GM23248 (cell line): ENCODE data around the gene GSAP. TPM values are rescaled to one million over a fixed set of nuclear protein-coding genes. Genes with fewer than 3 reads are reported as not detected.

Experiments
- DNase-seq: peaks from one replicate; pipeline ENCODE4 v3.0.0-alpha.2; 2015
- H2AFZ ChIP-seq: fragments of 200-600 bp; sonication (generic); 2 replicates; pipeline ENCODE4 v1.6.1; 2016; ENCODE audit warnings: antibody characterized with exemption
- H3F3A ChIP-seq: fragments of 200-600 bp; sonication (generic); 2 replicates; pipeline ENCODE4 v1.6.1; 2016; ENCODE audit warnings: mild to moderate bottlenecking, antibody characterized with exemption, mixed run types; ENCODE audit not compliant: insufficient read depth
- H3K27ac ChIP-seq: fragments of 200-600 bp; sonication (generic); 2 replicates; pipeline ENCODE4 v1.5.1; 2016; ENCODE audit warnings: mild to moderate bottlenecking
- H3K27me3 ChIP-seq: fragments of 200-600 bp; sonication (generic); replicated peaks from 2 replicates; pipeline ENCODE4 v1.6.1; 2016; ENCODE audit warnings: mild to moderate bottlenecking; ENCODE audit not compliant: insufficient read depth
- H3K36me3 ChIP-seq: fragments of 200-600 bp; sonication (generic); 2 replicates; pipeline ENCODE4 v1.6.1; 2016; ENCODE audit warnings: low read depth, mild to moderate bottlenecking
- H3K4me1 ChIP-seq: fragments of 200-600 bp; sonication (generic); 2 replicates; pipeline ENCODE4 v1.6.1; 2016; ENCODE audit warnings: mild to moderate bottlenecking; ENCODE audit not compliant: insufficient read depth
- H3K4me2 ChIP-seq: fragments of 200-600 bp; sonication (generic); one replicate; pipeline ENCODE4 v1.6.1; 2016; ENCODE audit warnings: mild to moderate bottlenecking; ENCODE audit not compliant: unreplicated experiment
- H3K4me3 ChIP-seq: fragments of 200-600 bp; sonication (generic); 2 replicates; pipeline ENCODE4 v1.5.1; 2016; ENCODE audit warnings: mild to moderate bottlenecking
- H3K79me2 ChIP-seq: fragments of 200-600 bp; sonication (generic); 2 replicates; pipeline ENCODE4 v1.6.1; 2016; ENCODE audit warnings: mild to moderate bottlenecking; ENCODE audit not compliant: insufficient read depth
- H3K9ac ChIP-seq: fragments of 200-600 bp; sonication (generic); 2 replicates; pipeline ENCODE4 v1.6.1; 2016; ENCODE audit warnings: mild to moderate bottlenecking
- H3K9me2 ChIP-seq: fragments of 200-600 bp; sonication (generic); 2 replicates; pipeline ENCODE4 v1.6.1; 2016; ENCODE audit warnings: mixed run types, mild to moderate bottlenecking, moderate library complexity; ENCODE audit not compliant: insufficient read depth
- H3K9me3 ChIP-seq: fragments of 200-600 bp; sonication (generic); one replicate; pipeline ENCODE4 v1.6.1; 2017; ENCODE audit warnings: low read depth
- H4K20me1 ChIP-seq: fragments of 200-600 bp; sonication (generic); 2 replicates; pipeline ENCODE4 v1.6.0; 2016; ENCODE audit not compliant: insufficient read depth
- EZH2 ChIP-seq: fragments of 200-600 bp; sonication (generic); IDR thresholded peaks from 2 replicates; pipeline ENCODE4 v1.6.1; 2018; ENCODE audit warnings: antibody characterized with exemption, mild to moderate bottlenecking; ENCODE audit not compliant: insufficient read depth, poor library complexity, severe bottlenecking
- EZH2phosphoT487 ChIP-seq: fragments of 200-600 bp; sonication (generic); IDR thresholded peaks from 2 replicates; pipeline ENCODE4 v1.6.1; 2018; ENCODE audit warnings: antibody characterized with exemption, moderate library complexity, mild to moderate bottlenecking, low read depth; ENCODE audit not compliant: insufficient read depth
- WGBS, 2 experiments: methylation state at CpG; one replicate each; pipeline ENCODE4 v1.1.6; 2015 to 2017; ENCODE audit warnings: low lambda C conversion rate in 2 of 2, low coverage in 1 of 2; ENCODE audit errors: missing lambda C conversion rate in 2 of 2; 5-methylcytosine and 5-hydroxymethylcytosine counted together
- in situ Hi-C: fragments of 300-500 bp; cut with MboI; formaldehyde crosslinking; loops from 2 replicates; pipeline ENCODE4 v1.15.0; 2020
- polyA plus RNA-seq: library from polyadenylated mRNA; unstranded; fragments of >200 nt; fragmentation: Nextera tagmentation; extraction: Ambion mirVana; gene quantifications from 2 replicates; pipeline ENCODE4 v1.2.1, GENCODE V29; 2016
- total RNA-seq: library from RNA; depleted of rRNA; stranded (reverse); fragments of >200 nt; shearing (Covaris generic); gene quantifications from 2 replicates; pipeline ENCODE4 v1.2.3, GENCODE V29; 2014

GSAP gene
- total and polyA plus RNA-seq, 2 experiments from 2014 or later = 4.2 to 4.3 TPM

GRCh38 chr7:77315182-77315591 is 101.0 kb downstream of the GSAP start:
- Histone ChIP-seq H3F3A (peaks cover 4% of the 10 kb centered on the region; the same call in 1 of the 2 replicates), H3K4me2 (no peak overlapping the region), H3K4me3 (no peak overlapping the region), H3K4me1 (peaks cover 11% of the 10 kb centered on the region; the same call in 1 of the 2 replicates), H3K27me3 (no peaks in the 10 kb centered on the region), H2AFZ (no peak overlapping the region), H3K79me2 (no peaks in the 10 kb centered on the region), H3K9me3 (no peaks in the 10 kb centered on the region), H3K36me3 (no peaks in the 10 kb centered on the region), H3K9ac (no peak overlapping the region), H3K9me2 (no peaks in the 10 kb centered on the region), H3K27ac (no peak overlapping the region), H4K20me1 (no peaks in the 10 kb centered on the region)
- peak; percentile 71 for DNase-seq
- in situ Hi-C loops = no loop called here
- 6 to 20% methylated on average over 3 of the region's 3 CpGs for WGBS, 2 experiments
- TF ChIP-seq EZH2 = no peak

GRCh38 chr7:77313876-77314480 is 102.2 kb downstream of the GSAP start:
- Histone ChIP-seq H4K20me1 (no peaks in the 10 kb centered on the region), H3K79me2 (no peaks in the 10 kb centered on the region), H3K27me3 (no peaks in the 10 kb centered on the region), H3K4me1 (peaks cover 11% of the 10 kb centered on the region; the same call in 1 of the 2 replicates), H3K36me3 (no peaks in the 10 kb centered on the region), H3K27ac (no peak overlapping the region), H3K9me2 (no peaks in the 10 kb centered on the region), H2AFZ (no peak overlapping the region), H3F3A (peaks cover 4% of the 10 kb centered on the region; the same call in 1 of the 2 replicates), H3K4me3 (no peak overlapping the region), H3K9me3 (no peaks in the 10 kb centered on the region), H3K4me2 (no peak overlapping the region), H3K9ac (no peak overlapping the region)
- no peak for DNase-seq
- TF ChIP-seq EZH2 (no peak), EZH2phosphoT487 (no peak)
- WGBS, 2 experiments = 37 to 43% methylated on average over 5 of the region's 5 CpGs
- in situ Hi-C loops = no loop called here

GRCh38 chr7:77313085-77313484 is 103.1 kb downstream of the GSAP start:
- no peaks in the 10 kb centered on the region for H3K27me3 ChIP-seq
- H3K27ac ChIP-seq = no peak overlapping the region
- H3F3A ChIP-seq = peaks cover 4% of the 10 kb centered on the region; the same call in 1 of the 2 replicates
- H3K4me1 ChIP-seq = peaks cover 11% of the 10 kb centered on the region; the same call in 1 of the 2 replicates
- in situ Hi-C loops = no loop called here
- no peak overlapping the region for H2AFZ ChIP-seq
- no peak overlapping the region for H3K9ac ChIP-seq
- 39 to 60% methylated on average over 2 of the region's 2 CpGs for WGBS, 2 experiments
- TF ChIP-seq EZH2phosphoT487 = no peak
- no peak for TF ChIP-seq EZH2
- DNase-seq = no peak
- no peak overlapping the region for H3K4me3 ChIP-seq
- H3K79me2 ChIP-seq = no peaks in the 10 kb centered on the region
- no peaks in the 10 kb centered on the region for H3K9me2 ChIP-seq
- H4K20me1 ChIP-seq = no peaks in the 10 kb centered on the region
- no peak overlapping the region for H3K4me2 ChIP-seq
- no peaks in the 10 kb centered on the region for H3K9me3 ChIP-seq
- H3K36me3 ChIP-seq = no peaks in the 10 kb centered on the region

DNA sequence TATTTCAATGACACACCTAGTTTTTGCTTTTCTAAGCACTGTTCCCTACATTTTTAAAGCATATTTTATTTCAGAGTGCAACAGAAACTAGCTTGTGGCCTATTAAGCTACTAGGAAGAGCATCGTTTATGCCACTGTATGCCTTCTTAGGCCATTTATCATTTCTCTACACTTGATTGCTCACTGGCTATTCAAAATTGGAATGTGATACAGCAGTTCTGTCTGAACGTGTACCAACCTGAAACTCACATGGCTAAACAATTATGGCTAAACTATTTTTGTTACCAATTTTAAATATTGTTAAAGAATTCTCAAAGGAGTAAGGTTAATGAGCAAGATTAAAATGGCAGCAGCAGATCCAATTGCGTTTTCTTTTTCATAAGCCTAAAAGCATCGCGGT is 105.2 kb downstream of the GSAP start:
- WGBS, 2 experiments = 76 to 77% methylated on average over 5 of the region's 5 CpGs
- Histone ChIP-seq H3K9me2 (no peaks in the 10 kb centered on the region), H3K79me2 (no peaks in the 10 kb centered on the region), H3K9me3 (no peaks in the 10 kb centered on the region), H3K4me3 (no peak overlapping the region), H3K36me3 (no peaks in the 10 kb centered on the region), H3F3A (peaks cover 4% of the 10 kb centered on the region; the same call in 1 of the 2 replicates), H3K4me2 (no peak overlapping the region), H3K9ac (no peak overlapping the region), H3K27me3 (no peaks in the 10 kb centered on the region), H2AFZ (no peak overlapping the region), H3K4me1 (peaks cover 11% of the 10 kb centered on the region; the same call in 1 of the 2 replicates), H3K27ac (no peak overlapping the region), H4K20me1 (no peaks in the 10 kb centered on the region)
- no peak for DNase-seq
- TF ChIP-seq EZH2phosphoT487 (no peak), EZH2 (no peak)
- in situ Hi-C loops = no loop called here
